Renal cortex interstitium (tissue), 11 donors: ENCODE results near the gene PNPLA5. TPM values are rescaled to one million over a fixed set of nuclear protein-coding genes. Genes with fewer than 3 reads are reported as not detected.

Experiments
- DNase-seq, 11 donors: peaks; one replicate each; pipeline ENCODE4 v3.0.0-alpha.2; 2013; ENCODE audit warnings: low read depth in 9 of 11, low spot score in 4 of 11; ENCODE audit errors: extremely low read depth in 1 of 11
- polyA plus RNA-seq, 3 donors: library from polyadenylated mRNA; unstranded; fragments of 120-200 nt; gene quantifications; one replicate each; pipeline ENCODE4 v1.2.1, GENCODE V29; 2013; ENCODE audit not compliant: insufficient read length in 3 of 3

The PNPLA5 gene
- polyA plus RNA-seq, 3 donors = 0.07 to 0.18 TPM; not detected in 1

- no peak for DNase-seq
Measured at GRCh38 chr22:43860831-43861230, 31.0 kb downstream of the PNPLA5 start.

GRCh38 chr22:43860126-43860525 is 31.7 kb downstream of the PNPLA5 start:
- no peak for DNase-seq

- DNase-seq = no peak
Measured at GRCh38 chr22:43859621-43860020, 32.2 kb downstream of the PNPLA5 start.

- no peak for DNase-seq
Measured at GRCh38 chr22:43859176-43859575, 32.6 kb downstream of the PNPLA5 start.

GRCh38 chr22:43858156-43858895 is 33.5 kb downstream of the PNPLA5 start:
- no peak for DNase-seq

GRCh38 chr22:43857367-43857766 is 34.4 kb downstream of the PNPLA5 start:
- no peak for DNase-seq

GRCh38 chr22:43855431-43855830 is 36.4 kb downstream of the PNPLA5 start:
- DNase-seq = no peak

- no peak for DNase-seq
Measured at GRCh38 chr22:43854786-43855271, 37.0 kb downstream of the PNPLA5 start.

GRCh38 chr22:43854121-43854785 is 37.6 kb downstream of the PNPLA5 start:
- no peak for DNase-seq

GRCh38 chr22:43853328-43853931 is 38.4 kb downstream of the PNPLA5 start:
- no peak for DNase-seq

GRCh38 chr22:43852573-43853327 is 39.1 kb downstream of the PNPLA5 start:
- DNase-seq = no peak

- no peak for DNase-seq
Measured at GRCh38 chr22:43851979-43852307, 39.9 kb downstream of the PNPLA5 start.

GRCh38 chr22:43851058-43851978 is 40.5 kb downstream of the PNPLA5 start:
- no peak for DNase-seq

GRCh38 chr22:43850529-43850928 is 41.3 kb downstream of the PNPLA5 start:
- no peak for DNase-seq

GRCh38 chr22:43849731-43850130 is 42.1 kb downstream of the PNPLA5 start:
- no peak for DNase-seq

- no peak for DNase-seq
Measured at GRCh38 chr22:43848366-43849171, 43.2 kb downstream of the PNPLA5 start.

GRCh38 chr22:43847376-43848289 is 44.2 kb downstream of the PNPLA5 start:
- no peak for DNase-seq
